Upper lobe of right lung (tissue), 1 donor: ENCODE data around the gene BUB1. TPM values are rescaled to one million over a fixed set of nuclear protein-coding genes. Genes with fewer than 3 reads are reported as not detected.
A peak's percentile ranks its signal among the peaks of the same experiment; 100 is the strongest.

ENCODE experiments used
- ATAC-seq: fragments of 200-7000 bp; cut with Tn5 transposase; one replicate; pipeline ENCODE4 v1.9.1; 2020; ENCODE audit warnings: mild to moderate bottlenecking, moderate library complexity
- DNase-seq: peaks from one replicate; pipeline ENCODE4 v3.0.0-alpha.2; 2020
- H3K27ac ChIP-seq: fragments of 200-600 bp; one replicate; pipeline ENCODE4 v1.8.0; 2022
- H3K27me3 ChIP-seq: fragments of 200-600 bp; one replicate; pipeline ENCODE4 v1.8.0; 2022; ENCODE audit warnings: mild to moderate bottlenecking
- H3K36me3 ChIP-seq: fragments of 200-600 bp; one replicate; pipeline ENCODE4 v1.8.0; 2022
- H3K4me1 ChIP-seq: fragments of 200-600 bp; one replicate; pipeline ENCODE4 v1.8.0; 2022
- H3K4me3 ChIP-seq: fragments of 200-600 bp; one replicate; pipeline ENCODE4 v1.8.0; 2022; ENCODE audit warnings: mild to moderate bottlenecking
- H3K9me3 ChIP-seq: fragments of 200-600 bp; one replicate; pipeline ENCODE4 v1.8.0; 2022
- CTCF ChIP-seq: fragments of 200-600 bp; IDR thresholded peaks from one replicate; pipeline ENCODE4 v1.8.0; 2022; ENCODE audit warnings: antibody characterized with exemption
- intact Hi-C: fragments of 100-400 bp; cut with DNase I; formaldehyde crosslinking; loops from one replicate; pipeline ENCODE4 v1.11.0; 2022
- total RNA-seq: library from RNA; stranded (reverse); fragmentation: NEBNext Ultra II Directional; extraction: Animal tissue kit (Norgen Biotek cat#: 25700); gene quantifications from one replicate; pipeline ENCODE4 v1.2.1, GENCODE V29; 2021
- donor health status: DM: no; HTN: yes; CAD: no; lungs with severe emphysema.

Gene BUB1
- total RNA-seq, 1 donor from 2014 or later = 2.4 TPM

- TF ChIP-seq CTCF = no peak
- no peak overlapping the region for H3K4me3 ChIP-seq
- no peaks in the 10 kb centered on the region for H3K27me3 ChIP-seq
- no peak for ATAC-seq
- no peak overlapping the region for H3K27ac ChIP-seq
- no peaks in the 10 kb centered on the region for H3K9me3 ChIP-seq
- intact Hi-C loops = no loop called here
- no peaks in the 10 kb centered on the region for H3K4me1 ChIP-seq
- no peak for DNase-seq
- no peaks in the 10 kb centered on the region for H3K36me3 ChIP-seq
Measured at GRCh38 chr2:110660558-110660957, 17.3 kb downstream of the BUB1 start.

DNA sequence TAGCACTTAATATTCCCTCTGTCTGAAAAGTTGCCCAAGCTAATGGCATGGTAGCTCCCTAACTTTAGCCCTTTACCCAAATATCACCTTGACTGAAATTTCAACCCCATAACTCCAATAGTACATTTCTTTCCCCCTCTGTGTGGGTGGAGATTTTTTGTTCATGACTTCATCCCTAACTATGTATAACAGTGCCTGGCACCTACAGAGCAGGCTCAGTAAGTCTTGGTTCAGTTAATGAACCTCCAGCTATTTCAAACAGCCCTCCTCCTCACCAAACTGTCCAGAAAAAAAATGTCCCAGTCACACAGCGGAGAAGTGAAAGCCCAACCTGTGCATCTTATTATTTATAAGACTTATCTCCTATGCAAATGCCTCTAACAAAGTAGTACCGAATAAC lies 18.6 kb downstream of the BUB1 start:
- Histone ChIP-seq H3K9me3 (no peaks in the 10 kb centered on the region), H3K4me1 (no peaks in the 10 kb centered on the region), H3K36me3 (no peaks in the 10 kb centered on the region), H3K4me3 (no peak overlapping the region), H3K27ac (no peak overlapping the region), H3K27me3 (no peaks in the 10 kb centered on the region)
- no peak for TF ChIP-seq CTCF
- ATAC-seq = no peak
- intact Hi-C loops = no loop called here
- DNase-seq = no peak

DNA sequence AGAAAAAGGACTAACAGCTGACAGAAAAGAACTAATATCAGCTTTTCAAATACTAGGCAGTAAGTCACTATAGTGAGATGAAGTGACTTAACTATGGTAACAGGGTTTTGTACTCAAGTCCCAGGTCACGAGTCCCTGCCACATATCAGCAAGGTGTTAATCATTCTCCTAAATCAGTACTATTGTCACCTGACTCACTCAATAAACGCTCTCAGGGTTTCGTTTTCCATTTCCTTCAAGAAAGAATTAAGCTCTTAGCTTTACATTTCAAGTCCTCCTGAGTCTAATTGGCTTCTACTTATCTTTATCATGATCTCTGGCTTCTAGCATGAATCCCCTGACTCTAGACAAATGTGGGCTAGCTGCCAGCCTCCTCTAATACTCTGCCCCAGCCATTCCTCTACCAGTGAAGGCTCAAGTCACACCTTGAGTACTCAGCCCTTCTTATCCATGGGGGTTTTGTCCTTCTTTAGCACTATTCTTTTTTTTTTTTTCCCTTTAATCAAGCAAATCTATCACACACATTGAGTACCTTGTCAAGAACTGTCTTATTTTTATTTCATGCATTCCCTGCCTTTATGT lies 20.0 kb downstream of the BUB1 start:
- H3K4me3 ChIP-seq = no peak overlapping the region
- H3K36me3 ChIP-seq = no peaks in the 10 kb centered on the region
- peak overlapping the region; percentile 73 for H3K27ac ChIP-seq
- intact Hi-C loops = no loop called here
- H3K9me3 ChIP-seq = no peaks in the 10 kb centered on the region
- no peak for DNase-seq
- no peaks in the 10 kb centered on the region for H3K4me1 ChIP-seq
- TF ChIP-seq CTCF = no peak
- peak; percentile 89 for ATAC-seq
- H3K27me3 ChIP-seq = no peaks in the 10 kb centered on the region

- no peaks in the 10 kb centered on the region for H3K9me3 ChIP-seq
- no peak for DNase-seq
- H3K4me1 ChIP-seq = no peaks in the 10 kb centered on the region
- H3K27ac ChIP-seq = no peak overlapping the region
- ATAC-seq = no peak
- H3K27me3 ChIP-seq = no peaks in the 10 kb centered on the region
- TF ChIP-seq CTCF = no peak
- intact Hi-C loops = no loop called here
- H3K36me3 ChIP-seq = no peaks in the 10 kb centered on the region
- no peak overlapping the region for H3K4me3 ChIP-seq
Measured at GRCh38 chr2:110655701-110656100, 22.2 kb downstream of the BUB1 start.

- ATAC-seq (no peak), DNase-seq (no peak)
- no peaks in the 10 kb centered on the region for H3K36me3 ChIP-seq
- intact Hi-C loops = no loop called here
- no peaks in the 10 kb centered on the region for H3K9me3 ChIP-seq
- no peak for TF ChIP-seq CTCF
- no peaks in the 10 kb centered on the region for H3K27me3 ChIP-seq
- H3K4me3 ChIP-seq = no peak overlapping the region
- H3K4me1 ChIP-seq = no peaks in the 10 kb centered on the region
- H3K27ac ChIP-seq = no peak overlapping the region
Measured at GRCh38 chr2:110653861-110654260, 24.0 kb downstream of the BUB1 start.

DNA sequence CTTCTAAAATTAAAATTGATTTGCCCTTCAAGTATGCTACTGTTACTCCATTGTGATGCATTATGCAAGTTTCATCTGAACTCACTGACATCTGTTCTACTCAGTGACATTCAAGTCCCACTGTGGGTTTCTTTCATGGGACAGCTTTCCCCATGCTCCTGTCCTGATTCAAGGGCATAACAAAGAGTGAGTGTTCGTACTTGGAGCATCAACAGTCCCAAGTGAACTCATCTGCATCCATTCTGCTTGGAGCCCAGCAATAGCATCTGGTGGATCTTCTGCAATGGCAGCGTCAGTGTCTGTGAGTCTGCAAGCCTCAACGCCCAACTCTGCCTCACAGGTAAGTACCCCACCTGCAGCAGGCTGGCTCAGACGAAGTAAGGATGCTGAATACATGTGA lies 27.5 kb downstream of the BUB1 start:
- no peaks in the 10 kb centered on the region for H3K9me3 ChIP-seq
- no peaks in the 10 kb centered on the region for H3K36me3 ChIP-seq
- H3K27me3 ChIP-seq = no peaks in the 10 kb centered on the region
- intact Hi-C loops = no loop called here
- ATAC-seq = no peak
- no peak overlapping the region for H3K4me3 ChIP-seq
- DNase-seq = no peak
- no peak for TF ChIP-seq CTCF
- no peak overlapping the region for H3K27ac ChIP-seq
- H3K4me1 ChIP-seq = no peaks in the 10 kb centered on the region
